ENCODE data around the gene KSR2.

KSR2 gene

DNA sequence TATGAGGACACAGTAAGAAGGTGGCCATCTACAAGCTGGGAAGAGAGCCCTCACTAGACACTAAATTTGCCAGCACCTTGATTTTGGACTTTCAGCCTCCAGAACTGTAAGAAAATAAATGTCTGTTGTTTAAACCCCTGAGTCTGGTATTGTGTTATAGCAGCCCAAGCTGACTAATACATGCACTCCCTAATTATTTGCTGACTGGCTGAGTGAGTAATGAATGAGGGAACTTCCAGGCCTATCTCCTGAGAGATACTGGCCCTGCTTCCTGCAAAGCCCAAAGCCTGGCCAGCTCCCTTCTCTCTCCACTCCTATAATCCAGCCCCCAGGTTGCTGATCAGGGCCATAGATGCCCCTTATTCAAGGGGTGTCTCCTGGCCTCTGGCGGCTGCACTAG lies 487.3 kb downstream of the KSR2 start:
- DNase-seq, result no peak

DNA sequence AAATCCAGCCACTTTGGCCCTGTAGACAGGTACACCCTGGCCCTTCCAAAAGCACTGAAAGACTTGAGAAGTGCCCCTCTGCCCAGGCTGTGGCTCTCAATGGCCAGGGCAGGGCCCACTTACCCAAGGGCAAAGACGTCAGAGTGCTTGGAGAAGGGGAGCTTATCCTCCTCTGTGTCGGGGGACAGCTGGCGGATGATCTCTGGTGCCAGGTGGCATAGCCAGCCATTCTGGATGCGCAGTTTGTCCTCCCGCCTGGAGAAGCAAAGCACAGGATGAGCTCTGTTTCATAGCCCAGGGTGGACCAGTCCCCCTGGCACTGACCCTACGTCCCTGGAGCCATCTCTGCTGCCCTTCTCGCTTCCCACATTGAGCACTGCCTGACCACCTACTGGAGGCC lies 492.4 kb downstream of the KSR2 start:
- DNase-seq, result no peak

DNA sequence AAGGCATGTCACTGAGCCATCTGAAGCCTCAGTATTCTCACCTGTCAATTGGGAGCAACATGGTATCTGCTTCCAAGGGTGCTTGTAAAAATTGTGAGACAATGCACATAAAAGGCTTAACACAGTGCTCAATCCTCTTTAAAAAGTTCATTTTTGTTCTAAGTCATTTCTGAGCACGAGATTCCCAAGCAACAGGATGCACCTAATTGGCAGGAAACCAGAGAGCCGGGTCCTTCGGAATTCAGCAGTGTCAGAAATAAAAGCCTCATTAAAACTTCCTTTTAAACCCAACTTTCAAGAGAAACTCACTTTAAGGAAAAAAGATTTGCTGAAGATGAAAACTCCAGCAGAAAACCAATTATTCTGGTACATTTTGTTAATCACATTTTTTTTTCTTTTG lies 494.9 kb downstream of the KSR2 start:
- DNase-seq, result no peak

DNA sequence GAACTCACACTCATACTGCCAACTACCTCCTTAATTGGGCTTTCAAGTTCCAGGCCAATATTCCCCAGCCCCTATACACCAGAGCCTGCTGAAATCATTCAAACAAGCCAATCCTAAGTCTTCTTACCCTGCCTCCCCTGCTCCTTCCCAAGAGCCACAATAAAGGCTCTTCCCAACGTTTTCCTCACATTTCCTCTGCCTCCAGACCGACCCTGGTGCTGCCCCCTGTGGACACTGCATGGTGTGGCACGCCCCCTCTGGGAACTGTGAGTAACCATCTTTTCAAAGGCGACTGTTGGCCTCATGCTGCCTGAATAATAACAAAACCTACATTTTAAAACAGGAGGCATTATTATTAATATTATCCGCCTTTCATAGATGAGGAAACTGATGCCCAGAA lies 495.8 kb downstream of the KSR2 start:
- DNase-seq, result no peak

DNA sequence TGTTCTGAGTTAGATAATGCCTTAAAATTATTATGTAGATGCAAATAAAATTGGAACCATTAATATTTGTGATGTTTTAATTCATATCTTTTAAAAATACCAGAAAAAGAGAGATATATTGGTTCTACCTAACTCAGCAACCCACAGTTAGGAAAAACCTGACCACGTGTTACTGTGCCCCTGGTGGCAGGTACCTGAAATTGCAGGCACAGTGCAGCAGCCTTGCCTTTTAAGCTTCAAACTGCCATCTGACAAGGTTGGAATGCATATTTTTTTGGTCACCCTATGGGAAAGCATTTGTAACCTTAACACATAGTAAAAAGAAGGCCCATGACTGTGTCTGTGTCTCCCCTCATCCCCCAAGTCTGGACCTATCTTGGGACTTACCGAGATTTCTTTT lies 498.0 kb downstream of the KSR2 start:
- DNase-seq, result no peak

DNA sequence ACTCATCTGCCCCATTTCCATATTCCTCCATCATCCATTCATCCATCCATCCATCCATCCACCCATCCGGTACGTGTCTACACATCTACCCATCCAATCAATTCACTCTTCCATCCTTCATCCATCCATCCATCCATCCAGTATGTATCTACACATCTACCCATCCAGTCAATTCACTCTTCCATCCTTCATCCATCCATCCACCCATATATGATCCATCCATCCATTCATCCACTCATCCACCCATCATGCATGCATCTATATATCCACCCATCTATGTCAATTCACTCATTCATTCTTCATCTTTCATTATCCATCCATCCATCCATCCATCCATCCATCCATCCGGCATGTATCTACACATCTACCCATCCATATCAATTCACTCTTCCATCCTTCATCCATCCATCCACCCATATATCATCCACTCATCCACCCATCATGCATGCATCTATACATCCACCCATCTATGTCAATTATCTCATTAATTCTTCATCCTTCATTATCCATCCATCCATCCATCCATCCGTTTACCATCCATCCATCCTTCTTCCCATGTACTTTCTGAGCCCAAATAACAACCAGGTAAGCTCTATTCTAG lies 498.8 kb downstream of the KSR2 start:
- no peak for DNase-seq

DNA sequence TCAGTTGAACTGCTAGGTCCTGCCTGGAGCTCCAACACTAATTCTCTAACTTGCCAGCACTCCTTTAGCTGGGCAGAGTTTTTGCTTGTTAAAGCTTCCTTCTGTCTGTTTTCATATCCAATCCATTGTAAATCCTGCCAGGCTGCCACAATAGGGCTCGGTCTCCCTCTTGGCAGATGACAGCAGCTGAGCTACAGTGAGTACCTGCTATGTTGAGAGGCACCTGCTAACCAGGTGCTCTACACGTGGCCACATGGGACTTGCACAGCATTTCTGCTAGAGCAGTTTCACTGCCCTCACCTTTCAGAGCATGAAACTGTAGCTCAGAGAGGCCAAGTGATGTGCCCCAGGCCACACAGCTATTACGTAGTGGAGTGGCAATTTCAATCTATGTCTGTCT lies 500.8 kb downstream of the KSR2 start:
- DNase-seq, result no peak

DNA sequence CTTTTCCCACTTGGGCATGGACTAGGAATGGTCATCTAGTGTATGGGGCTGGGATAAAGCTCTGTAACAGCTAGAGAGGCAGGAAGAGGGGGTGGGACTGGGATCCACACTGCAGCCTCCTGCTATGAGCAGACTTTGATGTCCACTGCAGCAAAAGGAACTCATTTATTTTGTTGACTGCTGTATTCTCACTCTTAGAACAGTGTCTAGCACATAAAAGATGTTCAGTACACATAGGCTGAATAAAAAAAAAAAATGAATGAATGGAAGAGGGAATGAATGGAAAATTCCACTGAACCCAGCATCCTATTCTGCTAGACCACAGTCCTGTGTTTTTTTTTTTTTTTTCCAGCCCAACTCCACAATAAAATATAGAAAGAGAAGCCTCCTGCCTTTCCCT lies 501.2 kb downstream of the KSR2 start:
- DNase-seq, result no peak

DNA sequence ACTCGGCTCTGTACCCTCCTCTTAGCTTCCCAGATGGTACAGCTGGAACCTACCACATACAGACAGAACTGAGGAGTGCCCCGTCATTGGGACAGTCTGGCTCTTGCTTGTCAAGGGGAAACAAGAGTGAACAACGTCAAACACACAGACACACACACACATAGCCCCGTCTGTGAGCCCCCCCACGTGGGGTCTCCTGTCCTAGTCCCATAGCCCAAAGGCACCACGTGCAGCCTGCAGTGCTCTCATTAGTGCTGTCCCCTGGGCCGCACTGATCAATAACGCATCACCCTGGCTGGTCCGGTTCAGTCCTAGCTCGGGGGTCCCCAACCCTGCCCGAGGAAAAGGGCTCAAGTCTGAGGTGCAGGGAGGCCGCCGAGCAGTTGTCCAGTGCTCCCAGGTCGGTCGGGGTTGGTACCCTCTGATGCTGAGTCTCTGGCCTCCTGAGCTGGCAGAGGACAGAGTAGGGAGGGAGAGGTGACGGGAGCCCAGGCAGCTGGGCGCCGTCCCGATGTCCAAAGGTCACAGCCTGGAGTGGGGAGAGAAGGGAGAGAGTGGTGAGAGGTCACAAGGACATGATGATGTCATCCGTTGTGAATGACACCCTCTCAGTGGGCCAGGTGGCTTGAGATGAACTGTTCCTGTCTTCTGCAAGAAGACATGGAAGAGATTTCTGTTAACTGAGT lies 502.0 kb downstream of the KSR2 start:
- no peak for DNase-seq

DNA sequence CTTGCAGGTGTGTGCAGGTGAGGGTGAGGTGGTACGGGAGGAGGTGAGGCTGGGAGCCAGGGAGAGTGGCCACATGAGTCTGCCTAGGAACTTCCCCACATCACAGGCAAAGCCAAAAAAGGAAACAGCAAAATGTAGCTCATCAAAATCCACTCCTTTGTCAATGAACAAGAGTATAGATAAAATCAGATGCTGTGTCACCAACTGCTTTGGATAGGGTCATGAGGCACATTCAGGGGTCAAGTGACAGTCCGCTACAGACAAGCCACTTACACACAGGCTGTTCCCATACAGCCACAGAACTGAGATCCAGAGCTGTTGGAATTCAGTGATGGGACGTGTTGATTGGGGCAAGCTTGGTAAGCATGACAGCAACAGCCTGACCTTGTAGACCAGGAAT lies 507.1 kb downstream of the KSR2 start:
- DNase-seq, result no peak

DNA sequence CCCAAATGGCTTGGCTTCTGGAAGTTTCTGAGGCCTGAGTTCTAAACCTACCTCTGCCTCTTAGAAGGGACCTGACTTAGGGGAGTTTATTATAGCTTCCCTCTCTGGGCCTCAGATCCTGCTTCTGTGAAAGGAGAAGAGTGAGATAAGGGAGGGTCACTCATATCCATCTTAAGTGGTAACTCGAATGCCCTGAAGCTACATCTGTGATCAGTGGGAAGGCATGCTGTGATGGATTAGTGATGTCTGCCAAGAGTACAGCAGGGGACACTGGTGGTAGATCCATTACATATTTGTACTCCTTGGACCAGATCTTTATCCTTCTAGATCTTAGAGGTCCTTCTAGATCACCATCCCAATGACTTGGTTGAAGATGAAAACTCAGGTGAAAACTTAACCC lies 509.6 kb downstream of the KSR2 start:
- DNase-seq, result no peak

DNA sequence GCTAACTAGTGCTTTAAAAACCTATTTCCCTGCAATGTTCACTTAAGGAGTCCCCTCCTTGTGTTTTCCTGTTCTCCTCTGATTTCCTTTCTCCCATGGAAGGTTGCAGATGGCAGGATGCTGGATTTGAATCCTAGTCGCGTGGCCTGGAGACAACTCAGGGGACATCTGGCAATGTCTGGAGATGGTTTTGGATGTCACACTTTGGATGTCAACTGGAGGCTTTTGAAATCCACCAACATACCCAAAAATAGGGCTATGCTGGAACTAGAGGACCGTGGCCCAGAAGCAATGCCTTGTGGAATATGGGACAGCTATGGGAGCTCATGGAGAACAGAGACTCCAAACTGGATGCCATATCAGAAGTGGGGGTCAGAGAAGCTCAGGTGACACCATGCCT lies 511.6 kb downstream of the KSR2 start:
- DNase-seq, result no peak

DNA sequence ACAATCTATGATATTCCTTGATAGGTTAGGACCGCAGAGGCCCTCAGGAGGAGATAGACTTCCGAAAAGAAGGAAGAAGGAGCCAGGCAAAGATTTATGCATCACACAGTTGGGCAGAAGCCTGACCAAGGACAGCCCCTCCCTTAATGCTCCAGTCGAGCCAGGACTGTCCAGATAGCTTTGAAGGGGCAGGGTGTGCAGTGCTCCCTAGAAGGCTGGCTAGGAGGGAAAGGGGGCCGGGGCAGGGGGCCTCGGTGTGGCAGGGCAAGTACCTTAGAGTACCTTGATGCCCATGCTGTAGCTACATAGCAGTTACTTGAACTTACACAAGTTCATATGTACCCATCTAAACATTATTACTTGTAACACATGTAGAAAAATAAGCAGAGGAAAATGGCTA lies 512.7 kb downstream of the KSR2 start:
- no peak for DNase-seq

DNA sequence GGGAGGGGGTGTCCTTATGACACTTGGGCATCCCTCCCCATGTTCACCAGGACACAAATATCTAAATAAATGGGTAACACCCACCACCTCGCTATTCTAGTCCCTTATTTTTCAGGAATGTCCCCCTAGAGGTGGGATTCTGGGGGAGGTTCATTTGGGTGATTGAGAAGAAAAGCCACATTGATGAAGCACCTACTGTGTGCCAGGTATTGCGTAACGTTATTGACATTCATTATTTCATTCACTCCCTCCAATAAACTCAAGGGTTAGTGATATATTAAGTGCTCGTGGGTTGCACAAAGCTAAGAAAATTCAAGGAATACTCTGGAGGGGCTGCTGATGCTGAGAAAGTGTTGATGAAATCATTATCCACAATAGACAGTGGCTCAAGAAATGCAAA lies 514.8 kb downstream of the KSR2 start:
- DNase-seq, result no peak

DNA sequence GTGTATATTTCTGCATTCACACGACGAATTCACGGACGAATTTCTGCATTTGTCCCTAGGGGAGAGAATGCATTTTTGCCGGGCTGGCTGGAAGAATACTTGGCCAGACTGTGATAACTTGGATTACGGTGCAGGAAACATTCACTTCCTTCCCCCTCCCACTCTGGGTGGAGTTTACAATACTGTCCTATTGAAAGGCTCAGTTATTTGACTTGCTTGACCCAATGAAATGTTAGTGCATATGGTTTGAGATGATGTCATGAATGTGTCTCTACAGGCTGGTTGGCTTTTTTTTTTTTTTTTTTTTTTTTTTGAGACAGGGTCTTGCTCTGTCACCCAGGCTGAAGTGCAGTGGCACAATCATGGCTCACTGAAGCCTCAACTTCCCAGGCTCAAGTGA lies 516.7 kb downstream of the KSR2 start:
- DNase-seq, result no peak

DNA sequence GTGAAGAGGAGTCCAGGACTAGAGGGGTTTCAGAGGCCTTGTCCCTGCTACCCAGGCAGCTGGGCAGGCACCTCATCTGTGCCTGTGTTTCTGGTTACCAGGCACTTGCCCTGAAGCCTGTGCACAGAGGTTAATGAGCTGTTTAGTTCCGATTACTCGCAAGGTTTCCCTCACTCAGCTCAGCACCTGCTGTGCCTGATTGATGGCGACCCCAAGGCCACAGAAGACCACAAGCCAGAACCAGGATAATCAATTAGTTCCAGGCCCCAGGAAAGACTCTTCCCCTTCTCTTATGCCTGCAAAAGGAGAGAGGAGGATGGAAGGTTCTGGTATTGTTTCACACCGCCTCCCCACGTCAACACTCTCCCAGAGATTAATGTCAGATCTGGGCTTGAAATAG lies 518.6 kb downstream of the KSR2 start:
- DNase-seq, result no peak

DNA sequence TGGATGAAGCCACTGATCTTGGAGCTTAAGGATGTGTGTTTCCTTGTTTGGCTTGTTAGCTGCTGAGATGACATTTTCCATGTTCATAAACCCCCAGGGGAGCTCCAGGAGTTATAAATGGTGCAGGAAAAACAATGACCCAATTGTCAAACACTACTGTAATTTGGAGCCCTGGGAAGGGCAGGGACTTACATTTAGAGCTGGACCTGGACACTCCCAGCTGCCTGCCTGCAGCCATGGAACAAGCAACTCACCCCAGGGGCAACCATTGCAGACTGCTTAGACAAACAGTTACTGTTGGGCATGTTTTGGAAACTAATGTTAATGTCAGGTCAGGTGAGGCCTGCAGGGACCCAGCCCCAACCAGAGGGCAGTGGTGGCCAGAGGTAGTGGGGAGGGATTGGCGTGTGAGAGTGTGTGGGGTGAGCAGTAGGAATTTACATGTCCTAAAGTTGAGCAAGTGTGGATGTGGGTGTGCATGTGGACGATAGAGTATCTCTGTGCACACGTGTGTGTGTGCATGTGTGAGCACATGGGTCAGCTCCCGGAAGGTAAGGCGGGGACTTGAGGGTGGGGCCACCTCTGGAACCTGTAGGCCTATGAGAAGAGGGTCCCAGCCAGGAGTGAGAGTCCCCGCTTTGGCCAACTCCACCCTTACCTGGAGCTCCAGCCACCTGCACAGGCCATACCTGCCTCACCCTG lies 521.0 kb downstream of the KSR2 start:
- no peak for DNase-seq

DNA sequence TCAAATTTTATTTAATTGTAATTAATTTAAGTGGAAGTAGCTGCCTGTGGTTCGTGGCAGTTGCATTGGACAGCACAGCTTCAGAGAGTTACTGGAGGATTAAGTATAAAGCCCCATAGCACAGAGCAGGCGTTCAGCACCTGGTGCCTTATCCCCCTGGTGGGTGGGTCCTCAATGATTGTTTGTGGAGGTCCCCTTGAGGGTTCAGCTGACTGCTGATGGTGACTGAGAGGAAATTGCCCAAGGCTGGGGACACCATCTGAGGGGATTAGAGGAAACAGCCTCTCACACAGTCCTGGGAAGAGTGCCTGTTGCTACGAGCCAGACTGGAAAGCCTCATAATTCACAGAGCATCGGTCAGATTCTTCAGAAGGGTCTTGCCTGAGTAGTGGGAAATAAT lies 524.0 kb downstream of the KSR2 start:
- no peak for DNase-seq

DNA sequence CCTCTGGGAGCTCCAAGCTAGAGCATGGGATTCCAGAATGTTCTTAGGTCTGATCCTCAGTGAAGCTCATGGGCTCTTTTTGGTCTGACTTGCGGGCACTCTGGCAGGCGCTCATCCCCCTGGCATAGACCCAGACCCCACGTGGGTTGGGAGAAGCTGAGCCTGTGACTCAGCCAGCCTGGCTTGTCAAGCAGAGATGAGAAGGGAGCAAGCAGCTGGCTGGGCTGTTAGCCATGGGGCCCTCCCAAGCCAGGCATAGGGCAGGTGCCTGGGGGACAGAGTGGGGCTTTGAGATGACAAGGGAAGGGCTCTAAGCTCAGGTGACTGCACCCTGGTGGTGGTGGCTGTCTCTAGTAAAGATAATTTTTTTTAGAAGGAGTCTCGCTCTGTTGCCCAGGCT lies 527.0 kb downstream of the KSR2 start:
- no peak for DNase-seq

DNA sequence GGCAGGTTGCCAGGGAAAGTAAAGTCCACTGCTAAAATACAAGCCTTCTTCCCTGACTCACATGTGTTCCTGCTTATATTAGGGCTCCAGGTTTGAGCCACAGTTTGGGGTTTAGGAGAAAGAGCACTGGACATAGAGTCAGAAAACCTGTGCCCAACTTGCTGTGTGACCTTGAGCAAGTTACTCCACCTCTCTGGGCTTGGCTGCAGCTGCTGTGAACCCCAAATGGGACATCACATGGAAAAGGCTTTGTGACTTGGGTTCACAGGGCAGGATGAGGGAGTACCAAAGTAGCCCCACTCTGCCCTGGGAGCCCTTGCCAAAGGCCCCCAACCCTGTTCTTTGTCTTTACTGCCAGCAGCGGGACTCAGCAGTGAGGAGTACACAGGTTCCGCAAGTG lies 528.4 kb downstream of the KSR2 start:
- no peak for DNase-seq

DNA sequence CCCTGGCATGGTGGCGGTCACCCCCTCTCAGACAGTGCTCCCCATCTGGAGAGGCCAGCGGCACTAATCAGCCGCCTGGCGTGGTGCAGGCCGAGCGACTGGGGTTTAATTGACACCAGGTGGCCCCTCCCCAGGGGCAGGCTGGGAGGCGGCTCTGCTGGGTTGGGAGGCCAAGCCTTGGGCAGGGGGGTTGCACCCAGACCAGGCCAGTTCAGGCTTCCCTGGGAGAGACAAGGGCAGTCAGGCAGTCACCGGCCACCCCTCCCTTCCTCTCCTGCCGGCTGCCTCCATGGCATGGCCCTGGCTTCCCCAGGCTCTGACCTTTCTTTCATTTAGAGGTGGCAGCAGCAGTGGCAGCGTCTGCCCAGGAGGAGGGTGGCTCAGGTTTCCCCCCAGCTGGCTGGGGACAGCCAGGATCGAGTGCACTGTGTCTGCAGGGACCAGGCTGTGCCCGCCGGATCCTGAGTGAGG lies 529.2 kb downstream of the KSR2 start:
- no peak for DNase-seq

DNA sequence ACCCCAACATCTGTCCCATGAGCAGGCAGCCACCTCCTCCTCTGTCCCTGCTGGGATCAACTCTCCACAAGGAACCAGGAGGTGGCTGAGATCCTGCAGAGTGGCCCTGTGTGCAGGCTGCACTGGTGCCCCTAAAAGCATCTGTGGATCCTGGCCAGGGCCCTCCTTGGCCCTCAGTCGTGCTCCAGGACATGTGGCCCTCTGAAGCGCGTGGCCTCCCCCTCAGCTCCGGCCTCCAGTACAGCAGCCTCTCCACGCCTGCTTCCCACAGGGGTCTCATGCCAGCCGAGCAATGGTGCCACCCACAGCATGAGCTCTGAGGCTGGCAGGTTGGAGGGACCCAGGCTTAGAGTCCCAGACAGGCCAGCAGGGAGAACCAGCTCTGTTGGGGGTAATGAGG lies 530.0 kb downstream of the KSR2 start:
- no peak for DNase-seq

DNA sequence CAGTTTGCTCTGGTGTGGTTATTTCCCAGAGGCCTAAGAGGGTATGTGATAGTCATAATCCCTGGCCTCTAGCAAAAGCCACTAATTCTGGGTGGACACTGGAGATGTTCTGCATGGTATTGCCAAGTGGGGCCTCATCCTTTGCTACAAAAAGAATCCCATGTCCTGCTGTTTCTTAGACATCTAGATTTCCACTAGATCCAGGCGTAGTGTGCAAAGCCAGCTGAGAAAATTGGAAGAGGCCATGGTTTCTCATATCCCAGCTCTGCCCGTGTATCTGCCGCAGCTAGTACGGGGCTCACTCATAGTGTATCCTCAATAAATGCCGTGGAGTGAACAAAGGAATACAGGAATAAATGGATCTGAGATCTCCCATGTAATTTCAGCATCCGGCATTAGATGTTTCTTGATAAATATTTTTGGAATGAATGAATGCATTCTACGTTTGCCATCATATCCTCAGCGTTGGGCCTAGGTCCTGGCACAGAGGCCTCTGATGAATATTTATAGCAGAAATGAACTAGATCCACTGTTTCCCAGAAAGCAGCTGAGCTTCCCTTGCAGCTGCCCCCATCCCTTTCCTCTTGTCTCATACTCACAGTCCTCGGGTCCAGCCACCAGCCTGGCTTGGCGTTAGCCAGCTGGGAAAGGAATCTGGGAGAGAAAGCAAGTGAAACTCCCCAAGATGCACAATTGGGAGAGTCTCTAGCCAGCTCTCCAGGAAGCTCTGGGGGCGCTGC lies 531.1 kb downstream of the KSR2 start:
- DNase-seq, result no peak

DNA sequence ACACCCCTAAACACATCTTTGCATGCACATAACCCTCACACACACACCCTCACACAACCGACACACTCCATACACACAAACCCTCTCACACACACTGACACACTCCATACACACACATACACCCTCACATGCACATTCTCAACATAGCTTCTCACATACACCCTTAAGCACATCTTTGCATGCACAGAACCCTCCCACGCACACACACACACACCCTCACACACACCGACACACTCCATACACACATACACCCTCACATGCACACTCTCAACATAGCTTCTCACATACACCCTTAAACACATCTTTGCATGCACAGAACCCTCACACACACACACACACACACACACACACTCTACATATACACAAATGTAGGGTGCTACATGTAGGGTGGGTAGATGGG lies 534.9 kb downstream of the KSR2 start:
- no peak for DNase-seq

All from CD4-positive, alpha-beta T cell treated with Interleukin-15 for 1 hour (primary cell).